Suppressor macrophage (primary cell): ENCODE measurements around the gene KRT34.

ENCODE experiments used
- DNase-seq, 4 experiments: peaks; one replicate each; pipeline ENCODE4 v3.0.0-alpha.2; 2020 to 2022

KRT34 gene

DNA sequence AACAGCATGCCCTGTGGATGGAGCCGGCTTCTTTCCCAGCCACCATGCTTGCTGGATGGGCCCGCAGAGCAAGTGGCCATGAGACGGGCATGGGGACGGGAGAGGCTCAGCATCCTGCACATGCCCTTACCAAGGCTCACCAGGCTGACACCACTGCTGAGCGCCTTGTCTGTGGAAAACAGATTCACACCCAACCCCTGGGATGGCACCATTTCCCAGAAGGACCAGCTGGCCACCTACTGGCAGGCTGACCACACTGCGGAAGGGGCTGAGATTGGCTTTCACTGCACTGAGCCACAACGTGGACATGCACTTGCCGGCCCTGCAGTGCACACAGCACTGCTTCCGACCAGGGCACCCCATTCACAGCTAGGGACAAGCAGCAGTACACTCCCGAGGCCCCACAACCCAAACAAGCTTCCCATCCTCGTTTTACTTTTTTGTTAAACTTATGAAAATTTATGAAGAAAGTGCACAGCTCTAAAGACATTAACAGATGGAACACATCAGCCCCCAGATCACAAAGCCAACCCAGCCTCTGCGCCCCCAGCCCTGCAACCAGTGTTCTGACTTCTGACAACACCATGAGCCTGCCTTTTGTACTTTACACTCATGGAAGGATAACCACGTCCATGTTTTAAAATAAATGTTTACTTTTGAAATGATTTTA, 52.7 kb downstream of the KRT34 start:
- DNase-seq, result peak; percentile 52 to 78 (median 70)

DNA sequence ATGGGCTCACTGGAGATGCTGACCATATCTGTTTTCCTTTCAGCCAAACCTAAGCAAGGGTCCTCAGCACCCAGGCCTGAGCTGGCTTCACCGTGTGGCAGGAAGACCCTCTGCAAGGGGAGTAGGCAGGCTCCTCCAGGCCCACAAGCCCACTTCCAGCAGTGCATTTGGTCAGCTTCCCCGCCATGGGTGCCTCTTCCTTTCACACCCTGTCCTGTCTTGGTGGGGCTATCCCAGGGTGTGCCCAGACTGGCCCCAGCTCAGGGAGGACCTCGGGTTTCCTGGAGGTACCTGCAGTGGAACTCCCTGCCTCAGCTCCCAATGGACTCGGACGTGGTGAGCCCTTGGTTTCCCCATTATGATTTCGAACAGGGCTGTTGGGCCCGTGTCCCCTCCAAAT, 53.9 kb downstream of the KRT34 start:
- no peak for DNase-seq
